ENCODE measurements around the gene ZBTB18. TPM values are rescaled to one million over a fixed set of nuclear protein-coding genes. Genes with fewer than 3 reads are reported as not detected.
"Not testable (repeated sequence)": the region's sequence is repeated elsewhere in the genome, so short reads cannot be mapped to it uniquely, and the experiment has no call there.

Gene ZBTB18
- total and polyA plus RNA-seq, 4 donors = 8.9 to 21.3 (median 18.4) TPM

GRCh38 chr1:244011271-244011670, 39.8 kb upstream of the ZBTB18 start:
- no peaks in the 10 kb centered on the region for H3K9me3 ChIP-seq (ENCODE audit: control insufficient read depth in 4 of 4, insufficient read depth in 3 of 4, low read length in 3 of 4)
- no peaks in the 10 kb centered on the region for H3K36me3 ChIP-seq (ENCODE audit: control insufficient read depth in 4 of 4, insufficient read depth in 4 of 4, low read length in 4 of 4)
- ATAC-seq (ENCODE audit: insufficient read depth, low FRiP score) (no peak), DNase-seq (peak in 2 of 3 donors; percentile 20 to 30)
- H3K9ac ChIP-seq (ENCODE audit: insufficient read depth in 1 of 2, low read length in 2 of 2) = no peak overlapping the region
- no peak overlapping the region for H3K4me3 ChIP-seq
- no peak overlapping the region for H3K27ac ChIP-seq (ENCODE audit: low read depth in 1 of 2, low read length in 1 of 2)
- no peaks in the 10 kb centered on the region for H3K27me3 ChIP-seq (ENCODE audit: control insufficient read depth in 3 of 3, insufficient read depth in 3 of 3, low read length in 2 of 3)
- no peak for TF ChIP-seq CTCF (IDR thresholded peaks at IDR 0.05; ENCODE audit: control extremely low read depth, extremely low read depth)
- peaks cover 0 to 7% (median 0%) of the 10 kb centered on the region in 5 donors for H3K4me1 ChIP-seq (ENCODE audit: control insufficient read depth in 5 of 5, insufficient read depth in 5 of 5, low read length in 5 of 5)
- 83 to 89% methylated on average over 2 of the region's 2 CpGs for WGBS, 2 donors

DNA sequence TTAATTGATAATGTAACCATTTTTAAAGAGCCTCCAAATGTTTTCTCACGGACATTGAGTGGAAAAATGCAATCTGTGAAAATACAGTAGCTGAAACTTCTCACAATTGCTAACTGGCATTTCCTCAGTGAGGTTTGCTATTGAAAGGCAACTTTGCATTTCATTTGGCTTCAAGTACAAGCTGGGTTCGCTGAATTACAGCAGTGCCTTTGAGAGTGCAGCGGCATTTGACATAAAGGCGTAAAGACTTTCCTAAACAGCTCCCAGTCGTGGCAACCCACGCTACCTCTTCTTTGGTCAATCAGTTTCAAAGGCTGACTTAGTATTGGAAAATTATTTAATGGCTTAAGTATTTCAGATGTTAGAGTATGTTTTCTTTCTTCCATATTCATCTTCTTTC, 39.3 kb upstream of the ZBTB18 start:
- Histone ChIP-seq H3K4me3 (no peak overlapping the region), H3K9ac (ENCODE audit: insufficient read depth in 1 of 2, low read length in 2 of 2) (no peak overlapping the region), H3K27me3 (ENCODE audit: control insufficient read depth in 3 of 3, insufficient read depth in 3 of 3, low read length in 2 of 3) (no peaks in the 10 kb centered on the region), H3K27ac (ENCODE audit: low read depth in 1 of 2, low read length in 1 of 2) (no peak overlapping the region), H3K9me3 (ENCODE audit: control insufficient read depth in 4 of 4, insufficient read depth in 3 of 4, low read length in 3 of 4) (no peaks in the 10 kb centered on the region), H3K4me1 (ENCODE audit: control insufficient read depth in 5 of 5, insufficient read depth in 5 of 5, low read length in 5 of 5) (peaks cover 0 to 7% (median 0%) of the 10 kb centered on the region in 5 donors), H3K36me3 (ENCODE audit: control insufficient read depth in 4 of 4, insufficient read depth in 4 of 4, low read length in 4 of 4) (no peaks in the 10 kb centered on the region)
- TF ChIP-seq CTCF (IDR thresholded peaks at IDR 0.05; ENCODE audit: control extremely low read depth, extremely low read depth) = no peak
- ATAC-seq (ENCODE audit: insufficient read depth, low FRiP score) (no peak), DNase-seq (no peak)
- 57 to 64% methylated on average over 6 of the region's 6 CpGs for WGBS, 2 donors

DNA sequence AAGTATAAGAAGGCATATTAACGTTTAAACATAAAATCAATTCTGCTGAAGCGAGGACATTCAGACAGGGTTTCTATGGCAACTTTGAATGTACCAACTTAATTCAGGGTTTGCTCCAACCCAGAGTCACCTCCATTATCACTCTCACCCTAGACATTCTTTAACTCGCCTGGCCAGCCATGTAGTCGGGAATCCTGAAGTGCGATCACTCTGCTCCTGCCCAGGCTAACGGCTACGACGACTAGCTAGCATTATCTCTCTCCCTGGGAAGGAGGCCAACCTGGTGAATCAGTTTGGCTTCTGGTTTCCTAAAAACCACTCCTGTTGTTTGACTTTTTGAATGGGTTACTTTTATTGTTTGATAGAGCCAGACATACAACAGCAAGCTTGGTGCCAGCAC, 38.9 kb upstream of the ZBTB18 start:
- H3K9me3 ChIP-seq (ENCODE audit: control insufficient read depth in 4 of 4, insufficient read depth in 3 of 4, low read length in 3 of 4) = no peaks in the 10 kb centered on the region
- H3K27me3 ChIP-seq (ENCODE audit: control insufficient read depth in 3 of 3, insufficient read depth in 3 of 3, low read length in 2 of 3) = no peaks in the 10 kb centered on the region
- H3K36me3 ChIP-seq (ENCODE audit: control insufficient read depth in 4 of 4, insufficient read depth in 4 of 4, low read length in 4 of 4) = no peaks in the 10 kb centered on the region
- 63 to 78% methylated on average over 8 of the region's 8 CpGs for WGBS, 2 donors
- H3K4me3 ChIP-seq = no peak overlapping the region
- no peak for ATAC-seq (ENCODE audit: insufficient read depth, low FRiP score)
- no peak overlapping the region for H3K27ac ChIP-seq (ENCODE audit: low read depth in 1 of 2, low read length in 1 of 2)
- H3K9ac ChIP-seq (ENCODE audit: insufficient read depth in 1 of 2, low read length in 2 of 2) = no peak overlapping the region
- TF ChIP-seq CTCF (IDR thresholded peaks at IDR 0.05; ENCODE audit: control extremely low read depth, extremely low read depth) = no peak
- DNase-seq = peak in 1 of 3 donors; percentile 11
- H3K4me1 ChIP-seq (ENCODE audit: control insufficient read depth in 5 of 5, insufficient read depth in 5 of 5, low read length in 5 of 5) = peaks cover 0 to 7% (median 0%) of the 10 kb centered on the region in 5 donors

DNA sequence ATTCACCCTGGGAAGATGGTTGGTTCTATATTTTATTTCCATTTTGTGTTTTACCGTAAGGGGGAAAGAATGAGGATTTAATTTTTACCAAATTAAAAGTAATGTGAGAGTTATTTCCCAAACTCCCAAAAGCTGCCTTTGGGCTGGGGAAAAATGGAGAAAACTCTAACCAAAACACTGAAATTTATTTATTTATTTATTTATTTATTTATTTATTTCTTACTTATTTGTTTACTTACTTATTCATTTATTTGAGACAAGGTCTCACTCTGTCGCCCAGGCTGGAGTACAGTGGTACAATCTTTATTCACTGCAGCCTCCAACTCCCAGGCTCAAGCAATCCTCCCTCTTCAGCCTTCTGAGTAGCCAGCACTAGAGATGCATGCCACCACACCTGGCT, 38.0 kb upstream of the ZBTB18 start:
- ATAC-seq (ENCODE audit: insufficient read depth, low FRiP score) = no peak
- Histone ChIP-seq H3K4me1 (ENCODE audit: control insufficient read depth in 5 of 5, insufficient read depth in 5 of 5, low read length in 5 of 5) (peaks cover 0 to 7% (median 0%) of the 10 kb centered on the region in 5 donors), H3K36me3 (ENCODE audit: control insufficient read depth in 4 of 4, insufficient read depth in 4 of 4, low read length in 4 of 4) (no peaks in the 10 kb centered on the region), H3K27ac (ENCODE audit: low read depth in 1 of 2, low read length in 1 of 2) (no peak overlapping the region), H3K4me3 (no peak overlapping the region), H3K9ac (ENCODE audit: insufficient read depth in 1 of 2, low read length in 2 of 2) (no peak overlapping the region), H3K27me3 (ENCODE audit: control insufficient read depth in 3 of 3, insufficient read depth in 3 of 3, low read length in 2 of 3) (no peaks in the 10 kb centered on the region), H3K9me3 (ENCODE audit: control insufficient read depth in 4 of 4, insufficient read depth in 3 of 4, low read length in 3 of 4) (no peaks in the 10 kb centered on the region)
- no peak for TF ChIP-seq CTCF (IDR thresholded peaks at IDR 0.05; ENCODE audit: control extremely low read depth, extremely low read depth)
- 95 to 97% methylated on average over 2 of the region's 2 CpGs for WGBS, 2 donors
- DNase-seq = no peak

DNA sequence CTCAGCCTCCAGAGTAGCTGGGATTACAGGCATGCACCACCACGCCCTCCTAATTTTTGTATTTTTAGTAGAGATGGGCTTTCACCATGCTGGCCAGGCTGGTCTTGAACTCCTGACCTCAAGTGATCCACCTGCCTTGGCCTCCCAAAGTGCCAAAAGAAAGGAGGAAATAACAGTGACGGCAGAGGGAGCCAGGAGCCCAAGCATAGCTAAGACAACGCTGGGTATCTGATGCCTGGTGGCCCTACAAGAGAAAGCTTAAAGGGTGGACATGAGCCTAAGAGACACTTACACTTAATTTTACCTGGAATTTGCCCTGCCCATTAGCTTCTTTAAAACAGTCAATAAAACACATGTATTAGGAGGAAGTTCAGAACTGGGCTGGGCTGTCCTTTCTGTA, 36.2 kb upstream of the ZBTB18 start:
- not testable (repeated sequence) for DNase-seq; ATAC-seq (ENCODE audit: insufficient read depth, low FRiP score); H3K4me1 ChIP-seq (ENCODE audit: control insufficient read depth in 5 of 5, insufficient read depth in 5 of 5, low read length in 5 of 5); H3K27me3 ChIP-seq (ENCODE audit: control insufficient read depth in 3 of 3, insufficient read depth in 3 of 3, low read length in 2 of 3); H3K4me3 ChIP-seq; H3K27ac ChIP-seq (ENCODE audit: low read depth in 1 of 2, low read length in 1 of 2); H3K9ac ChIP-seq (ENCODE audit: insufficient read depth in 1 of 2, low read length in 2 of 2); H3K36me3 ChIP-seq (ENCODE audit: control insufficient read depth in 4 of 4, insufficient read depth in 4 of 4, low read length in 4 of 4); H3K9me3 ChIP-seq (ENCODE audit: control insufficient read depth in 4 of 4, insufficient read depth in 3 of 4, low read length in 3 of 4)
- 33 to 71% methylated on average over 3 of the region's 3 CpGs for WGBS, 2 donors
